ENCODE measurements around the gene ATP8A1.

DNA sequence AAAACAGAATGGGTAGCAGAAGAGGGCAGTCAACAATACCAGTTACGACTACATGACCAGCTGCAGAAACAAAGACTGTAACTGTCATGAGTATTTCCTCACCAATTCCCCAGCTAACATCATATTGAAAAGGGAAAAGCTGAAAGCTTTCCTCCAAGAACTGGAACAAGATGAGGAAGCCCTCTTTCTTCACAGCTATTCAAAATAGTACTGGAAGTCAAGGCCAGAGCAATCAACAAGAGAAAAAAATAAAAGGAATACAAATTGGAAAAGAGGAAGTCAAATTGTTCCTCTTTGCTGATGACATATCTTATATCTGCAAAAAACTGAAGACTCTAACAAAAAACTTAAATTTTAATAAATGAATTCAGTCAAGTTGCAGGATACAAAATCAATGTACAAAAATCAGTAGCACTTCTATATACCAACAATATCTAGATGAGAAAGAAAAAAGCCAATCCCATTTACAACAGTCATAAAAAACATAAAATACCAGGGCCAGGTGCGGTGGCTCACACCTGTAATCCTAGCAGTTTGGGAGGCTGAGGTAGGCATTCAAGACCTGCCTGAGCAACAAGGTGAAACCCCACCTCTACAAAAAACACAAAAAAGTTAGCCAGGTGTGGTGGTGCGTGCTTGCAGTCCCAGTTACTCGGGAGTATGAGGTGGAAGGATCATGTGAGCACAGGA, 125.4 kb downstream of the ATP8A1 start:
- TF ChIP-seq, protein P1, sequence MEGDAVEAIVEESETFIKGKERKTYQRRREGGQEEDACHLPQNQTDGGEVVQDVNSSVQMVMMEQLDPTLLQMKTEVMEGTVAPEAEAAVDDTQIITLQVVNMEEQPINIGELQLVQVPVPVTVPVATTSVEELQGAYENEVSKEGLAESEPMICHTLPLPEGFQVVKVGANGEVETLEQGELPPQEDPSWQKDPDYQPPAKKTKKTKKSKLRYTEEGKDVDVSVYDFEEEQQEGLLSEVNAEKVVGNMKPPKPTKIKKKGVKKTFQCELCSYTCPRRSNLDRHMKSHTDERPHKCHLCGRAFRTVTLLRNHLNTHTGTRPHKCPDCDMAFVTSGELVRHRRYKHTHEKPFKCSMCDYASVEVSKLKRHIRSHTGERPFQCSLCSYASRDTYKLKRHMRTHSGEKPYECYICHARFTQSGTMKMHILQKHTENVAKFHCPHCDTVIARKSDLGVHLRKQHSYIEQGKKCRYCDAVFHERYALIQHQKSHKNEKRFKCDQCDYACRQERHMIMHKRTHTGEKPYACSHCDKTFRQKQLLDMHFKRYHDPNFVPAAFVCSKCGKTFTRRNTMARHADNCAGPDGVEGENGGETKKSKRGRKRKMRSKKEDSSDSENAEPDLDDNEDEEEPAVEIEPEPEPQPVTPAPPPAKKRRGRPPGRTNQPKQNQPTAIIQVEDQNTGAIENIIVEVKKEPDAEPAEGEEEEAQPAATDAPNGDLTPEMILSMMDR (IDR thresholded peaks at IDR 0.05) = no peak
- no peak for TF ChIP-seq POLR2A (IDR thresholded peaks at IDR 0.05; ENCODE audit: low read depth)
- TF ChIP-seq POLR2AphosphoS5 (IDR thresholded peaks at IDR 0.05) = no peak

Measured in esophagus muscularis mucosa (tissue), 3 donors.